ENCODE results near the gene BACH2.

Gene BACH2

DNA sequence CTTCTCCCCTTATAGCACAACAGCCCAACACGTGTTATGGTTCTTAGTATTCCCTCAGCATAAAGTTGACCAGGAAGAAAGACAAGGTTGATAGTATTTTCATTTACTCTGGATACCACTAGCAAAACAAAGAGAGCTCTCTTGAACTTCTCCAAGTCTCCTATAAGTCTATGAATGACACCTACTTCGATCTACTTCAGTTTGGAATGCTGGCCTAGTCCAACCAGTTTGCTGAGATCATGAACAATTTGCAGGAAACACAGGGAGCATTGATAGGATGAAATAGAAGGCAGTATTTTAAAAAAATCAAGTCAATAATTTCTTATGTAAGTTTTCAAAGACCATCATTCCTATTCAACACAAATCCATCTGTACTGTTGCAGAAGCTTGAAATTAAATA, 308.8 kb downstream of the BACH2 start:
- peak overlapping the region; percentile 53 for H3K27ac Mint-ChIP-seq
- H3K4me1 Mint-ChIP-seq = peaks cover 48 to 82% of the 10 kb centered on the region in 2 donors
- no peak overlapping the region for H3K4me3 Mint-ChIP-seq
- no peak for ATAC-seq (replicated peaks)
- no peaks in the 10 kb centered on the region for H3K9me3 Mint-ChIP-seq
- no peaks in the 10 kb centered on the region for H3K27me3 Mint-ChIP-seq
- H3K36me3 Mint-ChIP-seq = peaks cover 53 to 78% of the 10 kb centered on the region in 2 donors
- DNase-seq = no peak

DNA sequence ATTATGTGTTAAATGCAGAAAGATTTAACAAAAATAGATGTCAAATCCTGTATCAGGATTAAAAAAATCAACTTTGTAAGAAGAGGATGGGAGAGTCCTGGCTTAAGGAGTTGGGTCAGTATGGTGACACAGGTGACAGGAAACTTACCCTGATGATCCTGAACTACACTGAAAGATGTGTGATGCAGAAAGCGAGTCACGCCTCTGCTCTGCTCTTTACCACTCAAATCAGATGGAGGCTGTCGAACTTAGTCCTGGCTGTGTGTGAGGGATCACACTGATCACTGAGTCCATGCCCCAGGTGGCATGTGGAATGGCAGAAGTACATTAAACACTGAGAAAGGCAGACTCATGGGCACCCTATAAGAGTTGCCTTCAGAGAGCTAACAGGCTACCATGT, 309.5 kb downstream of the BACH2 start:
- H3K36me3 Mint-ChIP-seq = peaks cover 50 to 77% of the 10 kb centered on the region in 2 donors
- H3K27me3 Mint-ChIP-seq = no peaks in the 10 kb centered on the region
- no peaks in the 10 kb centered on the region for H3K9me3 Mint-ChIP-seq
- H3K27ac Mint-ChIP-seq = peak overlapping the region; percentile 86
- H3K4me1 Mint-ChIP-seq = peaks cover 50 to 79% of the 10 kb centered on the region in 2 donors
- ATAC-seq (replicated peaks) (peak in 1 of 2 donors; percentile 22), DNase-seq (no peak)
- peak overlapping the region in 1 of 2 donors; percentile 17 for H3K4me3 Mint-ChIP-seq

DNA sequence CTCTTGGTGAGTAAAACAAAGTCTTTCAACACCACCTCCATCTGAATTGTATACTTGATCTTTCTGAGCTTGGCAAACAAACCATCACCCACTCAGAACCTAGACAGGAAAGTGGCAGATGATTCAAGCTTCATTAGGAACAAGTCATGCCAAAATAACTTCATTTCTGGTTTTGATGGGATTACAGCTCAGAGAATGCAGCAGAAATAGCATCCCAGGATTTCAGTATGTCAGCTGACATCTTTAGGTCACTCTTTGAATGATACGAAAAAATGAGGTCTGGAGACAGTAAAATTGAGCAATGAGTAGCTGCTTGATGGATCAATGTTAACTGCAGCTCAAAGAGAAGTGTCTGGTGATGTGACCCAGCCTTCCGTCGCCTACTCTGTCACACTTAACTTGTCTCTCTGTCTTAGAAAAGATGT, 310.0 kb downstream of the BACH2 start:
- DNase-seq (no peak), ATAC-seq (replicated peaks) (no peak)
- Mint-ChIP-seq H3K4me1 (peaks cover 53 to 82% of the 10 kb centered on the region in 2 donors), H3K27me3 (no peaks in the 10 kb centered on the region), H3K4me3 (no peak overlapping the region), H3K9me3 (no peaks in the 10 kb centered on the region), H3K36me3 (peaks cover 53 to 78% of the 10 kb centered on the region in 2 donors), H3K27ac (peak overlapping the region; percentile 86)

DNA sequence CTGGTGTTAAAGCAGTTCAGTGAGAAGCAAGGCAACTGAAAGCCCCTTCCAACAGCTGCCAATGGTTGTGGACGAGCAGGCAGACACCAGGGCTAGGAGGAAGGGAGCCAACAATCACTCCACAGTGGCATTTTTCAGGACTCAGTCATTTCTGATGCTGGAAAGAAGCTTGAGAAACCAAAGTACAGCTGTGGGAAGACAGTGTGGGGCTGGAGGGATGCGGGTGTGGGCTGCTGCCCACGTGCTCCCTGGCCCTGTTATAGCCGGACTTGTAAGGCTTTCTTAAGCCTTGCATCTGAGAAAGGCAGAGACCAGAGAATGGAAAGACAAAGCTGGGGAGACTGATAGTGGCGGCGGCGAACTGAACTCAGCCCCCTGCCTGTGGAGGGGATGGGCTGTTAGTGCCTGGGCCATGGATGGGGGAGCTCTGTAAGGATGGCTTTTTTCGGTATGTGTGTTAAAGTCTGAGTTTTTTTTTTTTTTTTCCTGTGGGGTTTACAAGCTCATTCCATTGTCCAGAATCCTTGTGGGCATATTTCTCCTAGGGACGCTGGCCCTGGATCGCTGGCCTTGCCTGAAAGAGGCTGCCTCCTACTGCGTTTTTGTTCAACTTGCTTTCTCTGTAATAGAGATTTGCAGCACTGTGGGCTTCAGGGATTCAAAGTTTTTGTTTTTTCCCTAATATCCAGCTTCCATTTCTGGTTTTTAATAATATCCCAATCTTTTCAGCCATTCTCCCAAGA, 310.7 kb downstream of the BACH2 start:
- no peak for ATAC-seq (replicated peaks)
- Mint-ChIP-seq H3K36me3 (peaks cover 53 to 80% of the 10 kb centered on the region in 2 donors), H3K4me3 (peak overlapping the region in 1 of 2 donors; percentile 40), H3K9me3 (no peaks in the 10 kb centered on the region), H3K27ac (peak overlapping the region; percentile 87), H3K4me1 (peaks cover 53 to 84% of the 10 kb centered on the region in 2 donors), H3K27me3 (no peaks in the 10 kb centered on the region)
- no peak for DNase-seq

DNA sequence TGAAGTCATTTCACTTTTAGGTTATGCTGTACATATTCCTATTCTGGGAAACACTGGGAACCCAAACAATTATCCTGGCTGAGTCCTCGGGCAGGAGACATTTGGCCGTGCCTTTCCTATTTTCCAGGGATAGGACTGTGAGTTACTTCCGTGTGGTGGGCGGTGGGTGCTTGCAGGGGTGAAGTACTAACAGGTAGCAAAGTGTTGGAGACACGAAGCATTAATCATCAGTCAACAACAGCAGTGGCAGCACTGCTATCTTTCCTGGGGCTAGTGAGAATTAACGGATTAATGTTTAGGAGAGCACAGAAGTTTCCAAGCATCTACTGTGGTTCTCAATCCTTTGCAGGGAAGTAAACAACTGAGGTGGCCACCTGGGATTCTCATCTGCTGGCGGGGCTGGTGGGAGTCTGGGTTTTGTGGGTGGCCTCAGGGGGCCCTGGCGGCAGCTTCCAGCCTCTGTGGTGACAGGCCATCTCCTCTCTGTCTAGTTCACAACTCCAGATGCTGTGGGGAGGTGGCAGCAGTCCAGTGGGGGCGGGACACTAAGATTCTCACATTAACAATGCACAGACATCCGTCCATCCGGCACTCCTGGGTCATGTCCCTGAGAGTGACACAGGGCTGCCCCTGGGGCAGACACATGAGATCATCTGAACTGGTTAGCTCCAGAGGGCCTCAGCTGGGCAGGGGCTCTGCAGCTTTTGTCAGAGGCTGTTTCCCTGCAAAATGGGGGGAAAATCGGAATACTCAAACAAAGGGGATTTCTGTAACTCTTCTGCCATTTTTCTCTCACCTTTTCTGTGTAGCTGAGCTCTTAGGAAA, 311.5 kb downstream of the BACH2 start:
- Mint-ChIP-seq H3K27ac (peak overlapping the region; percentile 87), H3K9me3 (no peaks in the 10 kb centered on the region), H3K36me3 (peaks cover 48 to 76% of the 10 kb centered on the region in 2 donors), H3K4me1 (peaks cover 49 to 76% of the 10 kb centered on the region in 2 donors), H3K4me3 (no peak overlapping the region), H3K27me3 (no peaks in the 10 kb centered on the region)
- ATAC-seq (replicated peaks) (peak; percentile 36 to 53), DNase-seq (no peak)

DNA sequence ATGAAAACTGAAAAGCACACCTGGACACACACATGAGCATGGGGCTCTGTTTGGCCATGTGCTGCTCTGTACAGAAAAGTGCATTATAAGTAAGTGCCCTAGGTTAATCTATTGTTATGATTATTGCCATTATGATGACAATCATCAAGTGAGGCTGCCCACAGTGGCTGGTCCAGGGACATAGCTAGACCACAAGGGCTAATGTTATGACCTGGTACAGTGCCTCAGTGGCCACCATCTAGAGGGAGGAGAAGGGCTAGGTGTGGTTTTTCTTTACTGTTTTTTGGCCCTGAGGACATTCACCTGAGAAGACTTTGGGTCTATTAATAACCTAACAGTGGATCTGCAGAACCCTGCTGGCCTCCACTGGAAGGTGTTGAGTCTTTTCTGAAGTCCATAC, 316.3 kb downstream of the BACH2 start:
- Mint-ChIP-seq H3K27me3 (no peaks in the 10 kb centered on the region), H3K4me1 (peaks cover 26 to 40% of the 10 kb centered on the region in 2 donors), H3K9me3 (no peaks in the 10 kb centered on the region), H3K4me3 (no peak overlapping the region), H3K36me3 (peaks cover 33 to 50% of the 10 kb centered on the region in 2 donors), H3K27ac (peak overlapping the region; percentile 68)
- no peak for DNase-seq
- no peak for ATAC-seq (replicated peaks)

DNA sequence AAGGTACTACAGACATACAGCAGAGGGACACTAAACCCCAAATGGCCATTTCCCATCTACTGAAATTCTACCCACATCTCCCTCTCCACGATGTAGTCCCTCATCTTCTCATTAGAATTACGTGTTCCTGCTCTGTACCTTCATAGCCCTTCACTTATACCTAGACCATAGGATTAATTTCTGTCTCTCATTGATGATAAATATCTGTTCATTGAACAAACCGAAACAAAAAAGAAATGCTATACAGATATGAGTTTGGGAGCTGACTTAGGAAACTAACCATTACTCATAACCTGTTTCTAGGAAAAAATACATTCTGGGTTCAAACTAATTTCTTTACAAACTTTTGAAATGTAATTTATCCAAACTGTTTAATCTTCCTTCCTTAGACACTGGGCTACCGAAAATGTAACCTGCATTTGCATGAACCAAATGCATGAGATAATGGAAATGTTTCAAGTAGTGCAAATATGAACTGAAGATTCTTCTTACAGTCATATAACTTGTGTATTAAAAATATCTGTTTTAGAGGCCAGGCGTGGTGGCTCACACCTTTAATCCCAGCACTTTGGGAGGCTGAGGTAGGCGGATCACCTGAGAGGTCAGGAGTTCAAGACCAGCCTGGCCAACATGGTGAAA, 317.0 kb downstream of the BACH2 start:
- H3K36me3 Mint-ChIP-seq = peaks cover 37 to 51% of the 10 kb centered on the region in 2 donors
- H3K27me3 Mint-ChIP-seq = no peaks in the 10 kb centered on the region
- peaks cover 22 to 38% of the 10 kb centered on the region in 2 donors for H3K4me1 Mint-ChIP-seq
- H3K27ac Mint-ChIP-seq = no peak overlapping the region
- H3K4me3 Mint-ChIP-seq = no peak overlapping the region
- no peak for DNase-seq
- no peaks in the 10 kb centered on the region for H3K9me3 Mint-ChIP-seq
- no peak for ATAC-seq (replicated peaks)

DNA sequence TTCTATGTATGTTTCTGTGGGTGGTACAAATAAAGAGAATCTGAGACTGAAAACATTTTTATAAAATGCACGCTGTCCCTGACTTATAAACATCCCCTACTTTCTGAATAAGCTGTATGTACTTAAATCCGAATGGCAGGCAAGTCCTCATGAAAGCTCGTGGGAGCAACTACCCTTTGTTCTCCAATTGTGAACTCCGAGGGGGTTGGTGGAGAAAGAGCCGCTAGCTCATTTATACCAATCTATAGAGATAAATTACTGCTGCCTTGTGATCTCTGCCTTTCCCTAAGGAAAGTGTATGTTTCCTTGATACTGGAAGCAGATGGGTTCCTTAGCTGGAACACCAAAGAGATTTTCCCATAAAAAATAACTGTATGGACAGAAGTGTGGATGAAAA, 317.9 kb downstream of the BACH2 start:
- DNase-seq (no peak), ATAC-seq (replicated peaks) (no peak)
- Mint-ChIP-seq H3K27me3 (no peaks in the 10 kb centered on the region), H3K36me3 (peaks cover 34 to 54% of the 10 kb centered on the region in 2 donors), H3K9me3 (no peaks in the 10 kb centered on the region), H3K27ac (no peak overlapping the region), H3K4me1 (peaks cover 22 to 39% of the 10 kb centered on the region in 2 donors), H3K4me3 (no peak overlapping the region)

DNA sequence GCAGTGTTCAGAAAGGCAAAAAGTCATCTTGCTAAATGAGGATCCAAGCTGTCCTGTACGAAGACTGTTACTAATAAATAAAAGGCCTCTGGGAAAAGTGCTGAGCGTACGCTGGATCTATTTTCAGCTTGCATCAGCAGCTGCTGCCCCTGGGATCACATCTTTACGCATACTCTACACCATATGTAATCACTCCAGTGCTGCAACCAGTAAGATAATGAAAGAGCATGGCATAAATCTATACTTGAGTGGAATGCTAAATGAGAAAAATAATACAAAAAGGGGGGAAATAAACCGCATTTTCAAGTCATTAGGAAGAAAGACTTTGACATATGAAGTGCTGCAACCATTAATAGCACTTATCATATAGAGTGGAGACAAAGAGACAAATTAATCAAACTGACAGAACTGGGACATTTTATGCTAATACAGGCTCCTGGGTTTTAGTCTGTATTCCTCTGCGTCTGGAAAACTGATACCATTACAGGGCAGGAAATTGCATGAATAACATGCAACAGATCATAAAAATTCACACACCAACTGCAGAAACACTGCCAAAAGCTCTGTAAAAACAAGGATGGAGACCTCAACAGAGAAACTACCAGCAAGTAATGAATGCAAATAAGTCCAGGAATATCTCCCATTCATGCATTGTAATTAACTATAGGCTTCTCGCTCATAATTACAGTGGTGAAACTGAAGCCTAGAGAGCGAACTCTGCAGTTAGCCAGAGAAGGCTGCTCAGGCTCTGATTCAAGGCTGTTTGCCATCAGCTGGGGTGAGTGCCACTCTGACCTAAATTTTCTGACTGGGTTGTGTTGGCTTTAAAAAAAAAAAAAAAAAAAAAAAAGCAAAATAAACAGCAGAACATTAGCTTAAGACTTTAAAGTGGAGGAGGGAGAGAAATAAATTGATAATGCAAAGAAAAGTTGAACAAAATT, 318.6 kb downstream of the BACH2 start:
- no peaks in the 10 kb centered on the region for H3K27me3 Mint-ChIP-seq
- H3K4me3 Mint-ChIP-seq = no peak overlapping the region
- H3K9me3 Mint-ChIP-seq = no peaks in the 10 kb centered on the region
- DNase-seq (no peak), ATAC-seq (replicated peaks) (no peak)
- H3K27ac Mint-ChIP-seq = no peak overlapping the region
- peaks cover 38 to 58% of the 10 kb centered on the region in 2 donors for H3K36me3 Mint-ChIP-seq
- H3K4me1 Mint-ChIP-seq = peaks cover 27 to 43% of the 10 kb centered on the region in 2 donors

DNA sequence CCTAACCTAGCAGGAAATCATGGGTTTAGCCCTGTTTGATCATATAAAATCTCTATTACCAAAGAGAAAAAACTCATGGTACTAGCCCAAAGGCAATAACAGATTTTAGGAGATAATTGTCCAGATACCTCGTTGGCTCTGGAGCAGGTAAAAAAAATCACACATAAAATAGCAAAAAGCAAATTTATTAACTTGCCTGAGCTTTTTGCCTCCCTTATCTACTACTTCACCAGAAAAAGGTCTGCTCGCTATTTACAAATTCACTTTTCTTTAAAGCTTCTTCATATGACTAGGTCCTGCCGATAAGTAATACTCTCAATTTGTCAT, 320.0 kb downstream of the BACH2 start:
- peaks cover 19 to 31% of the 10 kb centered on the region in 2 donors for H3K4me1 Mint-ChIP-seq

DNA sequence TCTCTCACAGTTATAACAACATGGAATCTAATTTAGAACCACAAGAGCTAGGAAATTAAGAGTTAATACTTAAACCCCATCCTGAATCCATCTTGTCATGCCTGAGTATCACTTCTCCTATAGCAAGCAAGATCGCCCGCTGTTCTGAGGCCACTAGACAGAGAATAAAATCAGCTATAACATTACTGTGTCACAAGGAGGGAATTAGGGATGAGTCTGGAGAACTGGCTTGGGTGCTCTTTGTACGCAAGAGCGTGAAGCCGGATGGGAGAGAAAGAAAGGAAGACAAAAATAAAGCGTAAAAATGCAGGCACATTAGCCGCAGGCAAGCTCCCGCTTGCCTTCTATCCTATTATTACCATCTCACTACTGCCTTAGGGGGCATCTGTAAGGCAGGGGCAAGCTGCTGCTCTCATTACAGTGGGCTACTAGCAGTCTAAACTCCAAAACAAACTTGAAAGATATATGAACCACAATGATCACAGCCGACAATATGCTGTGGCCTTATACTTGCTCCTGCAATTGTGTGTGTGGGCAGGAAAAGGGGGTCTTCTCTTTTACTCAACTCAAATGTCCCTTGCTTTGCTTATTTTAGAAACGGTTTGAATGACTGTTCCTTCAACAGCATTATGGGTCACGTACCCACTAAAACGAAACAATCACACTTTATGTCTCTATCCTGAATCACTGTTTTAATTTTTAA, 320.5 kb downstream of the BACH2 start:
- Mint-ChIP-seq H3K4me3 (no peak overlapping the region), H3K27ac (peak overlapping the region; percentile 67), H3K9me3 (peaks cover 0 to 6% of the 10 kb centered on the region in 2 donors), H3K27me3 (no peaks in the 10 kb centered on the region), H3K4me1 (peaks cover 19 to 26% of the 10 kb centered on the region in 2 donors), H3K36me3 (peaks cover 26 to 61% of the 10 kb centered on the region in 2 donors)
- DNase-seq (no peak), ATAC-seq (replicated peaks) (no peak)

More for the DNA sequence above, 320.0 kb downstream of the BACH2 start:
- H3K27ac Mint-ChIP-seq = peak overlapping the region; percentile 76
- no peaks in the 10 kb centered on the region for H3K27me3 Mint-ChIP-seq
- no peak for DNase-seq
- no peak overlapping the region for H3K4me3 Mint-ChIP-seq
- peaks cover 0 to 5% of the 10 kb centered on the region in 2 donors for H3K9me3 Mint-ChIP-seq
- H3K36me3 Mint-ChIP-seq = peaks cover 29 to 61% of the 10 kb centered on the region in 2 donors
- ATAC-seq (replicated peaks) = no peak

DNA sequence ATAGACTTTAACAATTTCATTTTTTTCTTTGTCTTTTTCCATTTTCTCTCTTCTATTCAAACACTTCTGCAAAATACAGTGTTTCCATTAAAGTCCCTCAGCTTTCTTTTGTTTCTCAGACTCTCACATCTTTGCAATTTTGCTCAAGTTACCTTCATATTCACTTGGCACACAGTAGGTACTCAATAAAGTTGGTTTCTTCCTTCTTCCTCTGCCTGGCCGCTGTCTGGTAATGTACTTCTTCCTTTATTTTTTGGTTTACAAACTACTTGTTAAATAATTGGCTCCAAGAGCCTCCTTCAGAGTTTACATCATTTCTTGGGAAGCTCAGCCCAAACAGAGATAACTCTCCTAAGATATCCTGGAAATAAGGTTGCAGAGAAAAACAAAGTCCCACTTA, 321.3 kb downstream of the BACH2 start:
- Mint-ChIP-seq H3K27ac (peak overlapping the region; percentile 67), H3K4me3 (no peak overlapping the region), H3K9me3 (peaks cover 0 to 6% of the 10 kb centered on the region in 2 donors), H3K4me1 (peaks cover 18 to 25% of the 10 kb centered on the region in 2 donors), H3K36me3 (peaks cover 25 to 60% of the 10 kb centered on the region in 2 donors), H3K27me3 (no peaks in the 10 kb centered on the region)
- no peak for ATAC-seq (replicated peaks)
- DNase-seq = no peak

DNA sequence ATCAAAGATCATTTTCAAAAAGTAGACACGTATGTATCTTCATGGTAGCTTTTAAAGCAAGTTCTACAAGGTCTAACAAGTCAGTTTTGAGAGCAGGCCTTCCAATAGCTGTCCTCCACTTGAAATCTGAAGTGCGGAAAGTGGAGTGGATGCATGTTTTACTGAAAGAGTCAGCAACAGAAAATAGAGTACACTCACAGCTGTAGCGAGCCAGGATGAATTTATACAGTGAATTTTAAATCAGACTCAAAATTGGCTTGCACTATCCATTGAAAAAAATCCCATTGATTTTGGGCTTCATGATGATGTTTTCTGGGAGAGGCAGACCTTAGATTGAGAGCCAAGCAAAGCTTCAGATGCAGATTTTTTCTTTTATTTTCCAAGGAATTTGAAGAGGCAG, 321.8 kb downstream of the BACH2 start:
- Mint-ChIP-seq H3K4me1 (peaks cover 16 to 25% of the 10 kb centered on the region in 2 donors), H3K36me3 (peaks cover 19 to 55% of the 10 kb centered on the region in 2 donors), H3K27ac (peak overlapping the region; percentile 43), H3K27me3 (no peaks in the 10 kb centered on the region), H3K4me3 (no peak overlapping the region), H3K9me3 (peaks cover 0 to 6% of the 10 kb centered on the region in 2 donors)
- ATAC-seq (replicated peaks) = no peak
- DNase-seq = no peak

Data from stimulated activated naive B cell treated with anti-CD40 and anti-IgM and Interleukin-4, amounts not matched to agents 10 μg/mL and 1 μg/mL and 100 μg/mL, for 72 hours (primary cell).